Measurements from ENCODE around the gene CACNB4.
"Not testable (repeated sequence)": the region's sequence is repeated elsewhere in the genome, so short reads cannot be mapped to it uniquely, and the experiment has no call there.

Gene CACNB4

GRCh38 chr2:151914989-151915628 lies 183.7 kb downstream of the CACNB4 start:
- in situ Hi-C loops (cut with MboI; ENCODE audit: low sequenced_read_pairs) = no loop called here

GRCh38 chr2:151908204-151908882 lies 190.5 kb downstream of the CACNB4 start:
- in situ Hi-C loops (cut with MboI; ENCODE audit: low sequenced_read_pairs) = no loop called here

- in situ Hi-C loops (cut with MboI; ENCODE audit: low sequenced_read_pairs) = no loop called here
These were observed 191.3 kb downstream of the CACNB4 start for GRCh38 chr2:151907286-151908203.

GRCh38 chr2:151906633-151906998 lies 192.2 kb downstream of the CACNB4 start:
- in situ Hi-C loops (cut with MboI; ENCODE audit: low sequenced_read_pairs) = no loop called here

GRCh38 chr2:151905963-151906632 lies 192.7 kb downstream of the CACNB4 start:
- in situ Hi-C loops (cut with MboI; ENCODE audit: low sequenced_read_pairs) = no loop called here

GRCh38 chr2:151904807-151905206 lies 194.0 kb downstream of the CACNB4 start:
- in situ Hi-C loops (cut with MboI; ENCODE audit: low sequenced_read_pairs) = no loop called here

- in situ Hi-C loops (cut with MboI; ENCODE audit: low sequenced_read_pairs) = no loop called here
These were observed 194.8 kb downstream of the CACNB4 start for GRCh38 chr2:151904021-151904420.

DNA sequence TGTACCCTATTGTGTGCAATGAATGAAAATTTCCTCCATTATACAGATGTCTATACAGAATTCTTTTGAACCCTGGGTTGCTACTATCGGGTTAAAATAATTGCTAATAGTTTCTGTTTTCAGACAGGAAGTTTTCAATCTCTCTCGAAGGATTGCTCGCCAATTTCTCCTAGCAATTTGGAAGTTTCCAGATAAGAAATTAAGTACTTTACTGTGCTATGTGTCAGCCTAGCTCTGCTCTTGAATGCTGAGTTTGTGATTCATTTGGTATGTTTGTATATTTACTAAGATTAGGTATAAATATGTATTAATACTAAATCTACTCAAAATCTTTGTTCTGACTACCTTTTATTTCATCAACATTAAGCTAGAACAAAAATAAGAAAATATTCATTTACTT lies 196.0 kb downstream of the CACNB4 start:
- in situ Hi-C loops (cut with MboI; ENCODE audit: low sequenced_read_pairs) = no loop called here

DNA sequence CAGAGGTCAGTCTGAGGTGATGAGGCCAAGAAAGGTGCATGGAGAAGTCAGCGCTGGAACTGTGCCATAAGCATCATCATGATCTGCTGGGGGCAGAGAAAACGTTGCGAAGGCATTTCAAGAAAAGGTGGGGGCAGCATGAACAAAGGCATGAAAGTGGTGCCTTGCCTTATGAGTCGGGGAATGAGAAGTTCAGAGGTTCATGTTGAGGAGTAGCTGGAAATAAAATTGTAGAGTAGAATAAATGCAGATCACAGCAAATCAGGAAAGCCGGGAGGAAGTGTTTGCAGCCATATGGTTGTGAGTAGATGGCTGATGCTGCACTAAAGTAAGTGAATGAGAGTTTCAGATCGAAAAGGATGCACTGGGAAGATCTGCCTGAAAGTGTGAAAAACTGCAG lies 198.5 kb downstream of the CACNB4 start:
- in situ Hi-C loops (cut with MboI; ENCODE audit: low sequenced_read_pairs) = no loop called here

DNA sequence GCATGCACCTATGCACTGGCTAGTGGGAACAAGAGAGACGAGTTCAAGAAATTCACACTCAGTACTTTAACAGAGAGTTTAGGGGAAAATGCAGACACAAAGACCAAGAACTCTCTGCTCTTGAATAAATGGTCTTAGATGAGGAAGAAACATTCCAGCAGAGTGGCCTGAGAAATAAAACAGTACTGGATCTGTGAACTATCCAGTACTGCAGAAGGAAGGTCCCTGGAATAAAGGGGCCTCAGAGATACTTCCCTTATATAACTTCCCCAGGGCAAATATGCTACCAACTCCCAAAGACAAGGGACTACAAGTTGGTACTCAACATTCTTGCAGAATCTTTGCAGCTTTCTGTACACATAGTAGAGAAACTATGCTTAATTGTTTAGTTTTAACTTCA lies 199.7 kb downstream of the CACNB4 start:
- in situ Hi-C loops (cut with MboI; ENCODE audit: low sequenced_read_pairs) = no loop called here

- in situ Hi-C loops (cut with MboI; ENCODE audit: low sequenced_read_pairs) = no loop called here
These were observed 207.2 kb downstream of the CACNB4 start for GRCh38 chr2:151891566-151892194.

GRCh38 chr2:151887164-151887563 lies 211.7 kb downstream of the CACNB4 start:
- in situ Hi-C loops (cut with MboI; ENCODE audit: low sequenced_read_pairs) = no loop called here

GRCh38 chr2:151886241-151886640 lies 212.6 kb downstream of the CACNB4 start:
- in situ Hi-C loops (cut with MboI; ENCODE audit: low sequenced_read_pairs) = no loop called here

GRCh38 chr2:151882786-151883445 lies 215.9 kb downstream of the CACNB4 start:
- in situ Hi-C loops (cut with MboI; ENCODE audit: low sequenced_read_pairs) = no loop called here

DNA sequence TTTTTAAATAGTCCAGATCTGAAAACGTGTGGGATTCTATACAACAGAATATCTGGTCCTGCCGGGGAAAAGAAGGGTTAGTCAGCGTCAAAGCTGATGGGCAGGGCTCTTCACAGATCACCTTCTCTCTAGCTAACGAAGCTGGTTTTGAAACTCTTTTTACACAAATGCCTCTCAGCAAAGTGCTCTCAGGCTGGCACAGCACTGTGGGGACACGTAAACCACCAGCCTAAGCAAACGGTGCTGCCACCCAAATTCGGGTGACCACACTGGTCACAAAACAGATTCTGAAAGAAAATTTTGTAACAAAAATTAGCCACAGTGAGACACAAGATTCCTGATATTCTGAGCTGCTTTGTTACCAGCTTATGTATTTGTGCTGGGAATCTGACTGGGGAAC lies 217.5 kb downstream of the CACNB4 start:
- in situ Hi-C loops (cut with MboI; ENCODE audit: low sequenced_read_pairs) = no loop called here

- in situ Hi-C loops (cut with MboI; ENCODE audit: low sequenced_read_pairs) = no loop called here
These were observed 218.3 kb downstream of the CACNB4 start for GRCh38 chr2:151880586-151880985.

GRCh38 chr2:151878655-151879563 lies 219.9 kb downstream of the CACNB4 start:
- in situ Hi-C loops (cut with MboI; ENCODE audit: low sequenced_read_pairs) = no loop called here

- in situ Hi-C loops (cut with MboI; ENCODE audit: low sequenced_read_pairs) = no loop called here
These were observed 220.6 kb downstream of the CACNB4 start for GRCh38 chr2:151878204-151878603.

DNA sequence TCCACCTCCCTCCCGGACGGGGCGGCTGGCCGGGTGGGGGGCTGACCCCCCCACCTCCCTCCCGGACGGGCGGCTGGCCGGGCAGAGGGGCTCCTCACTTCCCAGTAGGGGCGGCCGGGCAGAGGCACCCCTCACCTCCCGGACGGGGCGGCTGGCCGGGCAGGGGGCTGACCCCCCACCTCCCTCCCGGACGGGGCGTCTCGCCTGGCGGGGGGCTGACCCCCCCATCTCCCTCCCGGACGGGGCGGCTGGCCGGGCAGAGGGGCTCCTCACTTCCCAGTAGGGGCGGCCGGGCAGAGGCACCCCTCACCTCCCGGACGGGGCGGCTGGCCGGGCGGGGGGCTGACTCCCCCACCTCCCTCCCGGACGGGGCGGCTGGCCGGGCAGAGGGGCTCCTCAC lies 223.2 kb downstream of the CACNB4 start:
- in situ Hi-C loops (cut with MboI; ENCODE audit: low sequenced_read_pairs) = not testable (repeated sequence)

Measured in HL-60/S4 treated with retinoic acid at 250 ng/mL for 4 days and 3 days (cell line).